Adipose tissue (tissue), 3 donors: ENCODE data around the gene ABCA2. TPM values are rescaled to one million over a fixed set of nuclear protein-coding genes. Genes with fewer than 3 reads are reported as not detected.
"Not testable (repeated sequence)": the region's sequence is repeated elsewhere in the genome, so short reads cannot be mapped to it uniquely, and the experiment has no call there.

Experiments
- H3K27ac ChIP-seq: one replicate; pipeline ENCODE4 v1.5.1; 2013; ENCODE audit warnings: low read depth, low read length
- WGBS, 3 donors: extraction: QIAGEN DNeasy Blood & Tissue Kit; methylation state at CpG; one replicate each; pipeline ENCODE4 v1.1.7; 2013; 5-methylcytosine and 5-hydroxymethylcytosine counted together
- polyA plus RNA-seq, 3 donors: library from polyadenylated mRNA; stranded (reverse); fragments of 200-250 nt; gene quantifications; one replicate each; pipeline ENCODE4 v1.2.3, GENCODE V29; 2013
- donor health status: healthy with polysubstance abuse.
- donor health status: Bipolar disorder and iron deficiency.
- donor health status: healthy.

ABCA2 gene
- polyA plus RNA-seq, 3 donors: 15.8 to 42.9 (median 33.1) TPM

DNA sequence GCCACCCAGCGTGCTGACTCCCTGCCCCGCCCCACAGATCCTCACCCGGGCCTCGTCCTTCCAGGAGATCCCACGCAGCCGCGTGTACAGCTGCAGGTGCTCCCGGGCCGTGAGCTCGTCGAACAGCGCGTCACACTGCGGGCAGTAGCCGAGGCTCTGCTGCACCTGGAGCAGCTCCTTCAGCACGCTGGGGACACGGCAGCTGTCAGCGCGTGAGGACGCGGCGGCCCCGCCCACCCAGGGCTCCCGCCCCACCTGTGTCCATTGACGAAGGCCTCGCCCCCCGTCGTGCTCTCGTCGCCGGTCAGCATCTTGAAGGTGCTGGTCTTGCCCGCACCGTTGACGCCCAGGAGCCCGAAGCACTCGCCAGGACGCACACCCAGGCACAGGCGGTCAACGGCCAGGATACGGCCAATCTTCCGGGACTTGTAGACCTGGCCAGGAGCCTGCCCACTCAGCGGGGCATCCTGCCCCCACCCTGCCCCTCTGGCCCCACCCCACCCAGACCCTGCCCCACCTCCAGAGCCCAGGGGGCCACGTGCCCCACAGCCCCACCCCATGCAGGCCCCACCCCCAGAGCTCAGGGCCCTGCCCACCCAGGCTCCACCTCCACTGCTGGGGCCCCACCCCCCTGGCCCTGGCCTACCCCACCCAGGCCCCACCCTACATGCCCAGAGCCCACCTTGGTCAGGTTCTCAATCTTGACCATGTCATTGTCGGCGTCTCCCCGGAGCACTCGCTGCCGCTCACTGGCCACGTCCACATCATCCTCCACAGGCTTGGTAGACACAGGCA lies 17.9 kb downstream of the ABCA2 start:
- H3K27ac ChIP-seq: no peak overlapping the region
- WGBS, 3 donors: 93 to 97% (median 95%) methylated on average over 45 to 49 of the region's 49 CpGs

DNA sequence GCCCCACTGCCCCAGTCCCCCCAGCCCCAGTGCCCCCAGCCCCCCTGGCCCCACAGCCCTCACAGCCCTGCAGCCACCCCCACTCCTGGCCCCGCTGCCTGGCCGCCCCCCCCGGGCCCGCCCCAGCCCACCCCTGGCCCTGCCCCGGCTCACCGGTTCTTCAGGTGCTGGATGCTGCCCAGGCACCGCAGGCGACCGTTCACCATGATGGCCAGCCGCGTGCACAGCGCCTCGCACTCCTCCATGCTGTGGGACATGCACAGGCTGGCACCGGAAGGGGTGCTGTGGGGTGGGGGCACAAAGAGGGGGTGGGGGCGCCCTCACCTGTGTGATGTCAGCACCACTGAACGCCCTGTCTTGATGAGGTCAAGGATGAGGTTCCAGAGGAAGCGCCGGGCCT lies 18.8 kb downstream of the ABCA2 start:
- no peak overlapping the region for H3K27ac ChIP-seq
- WGBS, 3 donors: 88 to 93% (median 91%) methylated on average over 12 to 18 of the region's 18 CpGs

DNA sequence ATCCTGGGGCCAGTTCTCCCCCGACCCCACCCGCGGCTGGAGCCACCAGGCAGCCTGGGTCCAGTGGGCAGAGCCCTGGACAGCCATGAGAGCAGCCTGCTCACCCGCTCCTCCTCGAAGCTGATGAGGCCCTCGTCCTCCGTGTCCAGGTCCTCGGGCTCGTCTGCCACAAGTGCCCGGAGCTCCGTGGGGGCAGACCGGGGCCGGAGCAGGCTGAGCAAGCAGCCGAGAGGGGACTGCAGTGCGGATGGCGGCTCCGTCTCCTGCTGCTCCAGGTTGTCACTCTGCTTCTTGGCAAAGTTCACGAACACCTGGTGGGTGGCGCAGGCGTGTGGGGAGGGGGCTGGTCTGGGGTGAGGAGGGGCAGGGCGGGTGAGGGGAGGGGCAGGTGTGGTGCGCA lies 19.7 kb downstream of the ABCA2 start:
- 84 to 89% (median 87%) methylated on average over 21 to 22 of the region's 22 CpGs for WGBS, 3 donors

DNA sequence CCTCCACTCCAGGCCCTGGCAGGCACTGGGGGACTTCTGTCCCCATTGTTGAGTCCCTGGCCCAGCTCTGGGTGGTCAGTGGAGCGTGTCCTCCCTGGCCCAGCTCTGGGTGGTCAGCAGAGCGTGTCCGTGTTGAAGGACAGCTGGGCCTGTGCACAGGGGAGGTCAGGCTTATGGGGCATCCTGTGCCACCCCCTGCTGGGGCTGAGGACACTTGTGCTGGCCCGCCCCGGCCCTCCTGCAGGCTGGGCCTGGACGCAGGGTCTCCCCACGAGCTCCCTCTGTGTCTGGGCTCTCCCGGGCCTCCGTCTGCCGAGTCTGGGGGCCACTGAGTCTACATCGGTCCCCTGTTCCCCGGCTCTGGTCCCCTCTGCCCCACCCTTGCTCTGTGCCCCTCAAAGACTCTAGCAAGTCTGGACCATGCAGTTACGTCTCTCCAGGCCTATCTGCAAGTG lies 20.2 kb downstream of the ABCA2 start:
- no peak overlapping the region for H3K27ac ChIP-seq
- 86 to 93% (median 92%) methylated on average over 11 to 13 of the region's 13 CpGs for WGBS, 3 donors

More for the DNA sequence above, 19.7 kb downstream of the ABCA2 start:
- no peak overlapping the region for H3K27ac ChIP-seq

DNA sequence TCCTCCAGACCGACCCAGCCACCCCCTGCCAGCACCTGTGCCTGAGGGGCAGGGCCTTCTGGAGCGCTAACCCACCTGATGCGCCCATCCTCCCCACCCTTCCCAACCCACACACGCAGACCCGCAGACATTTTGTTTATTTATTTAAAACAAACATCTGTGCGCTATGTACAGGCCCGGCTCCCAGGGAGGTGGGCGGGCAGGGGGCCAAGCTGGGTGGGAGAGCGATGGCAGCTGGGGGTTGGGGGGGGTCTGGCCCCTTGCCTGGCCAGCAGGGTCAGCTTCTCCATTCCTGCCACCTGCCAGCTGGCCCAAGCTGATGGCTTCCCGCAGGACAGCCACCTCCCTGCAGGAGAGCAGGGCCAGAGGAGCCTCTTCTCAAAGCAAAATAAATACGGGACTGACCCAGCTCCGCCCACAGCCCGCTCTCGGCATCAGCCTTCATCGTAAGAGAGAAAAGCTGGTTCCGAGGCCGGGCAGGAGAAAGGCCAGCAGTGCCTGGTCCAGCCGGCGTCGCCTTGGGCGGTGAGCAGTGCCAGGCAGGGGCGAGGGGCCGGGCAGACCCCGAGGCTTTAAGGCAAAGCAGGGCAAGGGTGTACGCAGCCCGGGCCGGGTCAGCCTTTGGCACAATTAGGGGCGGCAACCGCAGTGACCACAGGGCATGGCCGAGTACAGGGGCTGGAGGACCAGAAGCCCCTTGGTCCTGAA lies 20.8 kb downstream of the ABCA2 start:
- H3K27ac ChIP-seq: no peak overlapping the region
- 72 to 82% (median 81%) methylated on average over 28 to 30 of the region's 30 CpGs for WGBS, 3 donors

DNA sequence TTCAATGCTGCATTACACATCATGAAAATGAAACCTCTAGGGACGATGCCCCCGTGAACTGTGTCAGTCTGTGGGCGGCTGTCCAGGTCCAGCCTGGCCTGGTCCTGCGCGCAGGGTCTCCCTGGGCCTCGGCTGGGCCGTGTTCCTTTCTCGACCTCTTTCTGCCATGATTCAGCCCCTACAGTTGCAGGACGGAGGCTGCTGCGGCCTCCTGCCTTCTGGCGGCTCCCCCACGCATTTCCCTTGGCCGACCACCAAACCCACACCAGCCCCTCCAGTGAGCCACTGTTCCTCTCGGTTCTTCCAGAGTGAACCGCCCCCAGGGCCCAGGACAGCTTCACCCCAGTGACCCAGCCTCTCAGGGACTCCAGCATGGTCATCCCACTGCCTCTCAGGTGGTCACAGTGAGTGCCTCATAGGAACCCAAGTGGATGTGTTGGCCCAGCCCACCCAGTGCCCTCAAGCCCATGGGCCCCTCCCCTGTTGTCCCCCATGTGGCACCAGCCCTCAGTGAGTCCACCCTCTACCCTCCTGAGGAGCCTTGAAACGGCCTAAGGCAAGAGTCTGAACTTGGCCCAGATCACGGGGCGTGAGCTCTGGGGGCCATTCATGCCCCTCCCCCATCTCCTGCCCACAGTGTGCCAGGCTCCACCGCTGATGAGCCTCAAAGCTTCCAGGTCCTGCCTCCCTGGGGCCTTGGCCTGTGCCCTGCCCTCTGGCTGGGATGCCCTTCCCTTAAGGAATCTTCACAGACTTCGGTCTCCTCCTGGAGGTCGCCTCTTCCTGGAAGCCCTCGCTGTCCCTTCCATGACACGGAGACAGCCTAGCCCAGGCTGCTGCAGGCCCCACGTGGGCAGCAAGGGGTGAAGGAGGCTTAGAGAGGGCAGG lies 21.7 kb downstream of the ABCA2 start:
- no peak overlapping the region for H3K27ac ChIP-seq
- 50 to 91% (median 53%) methylated on average over 24 of the region's 24 CpGs for WGBS, 3 donors

DNA sequence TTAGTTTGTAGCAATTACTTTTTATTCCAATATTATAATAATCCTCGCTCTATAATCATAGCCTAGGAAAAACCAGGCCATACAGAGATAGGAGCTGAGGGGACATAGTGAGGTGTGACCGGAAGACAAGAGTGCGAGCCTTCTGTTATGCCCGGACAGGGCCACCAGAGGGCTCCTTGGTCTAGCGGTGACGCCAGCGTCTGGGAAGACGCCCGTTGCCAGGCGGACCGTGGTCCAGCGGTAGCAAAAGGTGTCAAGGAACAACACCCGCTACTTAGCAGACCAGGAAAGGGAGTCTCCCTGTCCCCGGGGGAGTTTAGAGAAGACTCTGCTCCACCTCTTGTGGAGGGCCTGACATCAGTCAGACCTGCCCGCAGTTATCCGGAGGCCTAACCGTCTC lies 23.8 kb downstream of the ABCA2 start:
- H3K27ac ChIP-seq: not testable (repeated sequence)
- WGBS, 3 donors: 37 to 46% (median 46%) methylated on average over 16 to 17 of the region's 17 CpGs

DNA sequence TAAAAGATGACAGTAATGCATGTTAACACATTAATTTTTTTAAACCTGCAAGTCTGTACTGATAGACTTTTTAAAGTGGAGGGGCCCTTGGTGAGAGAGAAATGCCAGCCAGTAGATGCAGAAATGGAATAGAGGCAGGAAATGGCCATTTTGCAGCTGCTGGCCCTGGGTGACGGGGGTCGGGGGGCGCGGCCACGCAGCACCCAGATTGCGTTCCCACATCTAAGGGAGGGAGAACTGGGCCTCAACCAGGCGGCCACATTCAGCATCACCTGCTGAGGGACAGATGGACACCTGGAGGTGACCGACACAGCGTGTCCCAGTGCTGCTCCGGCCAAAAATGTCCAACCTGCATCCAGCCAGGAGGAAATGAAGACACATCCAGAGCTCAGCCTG lies 25.4 kb downstream of the ABCA2 start:
- 77 to 89% (median 86%) methylated on average over 10 of the region's 10 CpGs for WGBS, 3 donors
- no peak overlapping the region for H3K27ac ChIP-seq

DNA sequence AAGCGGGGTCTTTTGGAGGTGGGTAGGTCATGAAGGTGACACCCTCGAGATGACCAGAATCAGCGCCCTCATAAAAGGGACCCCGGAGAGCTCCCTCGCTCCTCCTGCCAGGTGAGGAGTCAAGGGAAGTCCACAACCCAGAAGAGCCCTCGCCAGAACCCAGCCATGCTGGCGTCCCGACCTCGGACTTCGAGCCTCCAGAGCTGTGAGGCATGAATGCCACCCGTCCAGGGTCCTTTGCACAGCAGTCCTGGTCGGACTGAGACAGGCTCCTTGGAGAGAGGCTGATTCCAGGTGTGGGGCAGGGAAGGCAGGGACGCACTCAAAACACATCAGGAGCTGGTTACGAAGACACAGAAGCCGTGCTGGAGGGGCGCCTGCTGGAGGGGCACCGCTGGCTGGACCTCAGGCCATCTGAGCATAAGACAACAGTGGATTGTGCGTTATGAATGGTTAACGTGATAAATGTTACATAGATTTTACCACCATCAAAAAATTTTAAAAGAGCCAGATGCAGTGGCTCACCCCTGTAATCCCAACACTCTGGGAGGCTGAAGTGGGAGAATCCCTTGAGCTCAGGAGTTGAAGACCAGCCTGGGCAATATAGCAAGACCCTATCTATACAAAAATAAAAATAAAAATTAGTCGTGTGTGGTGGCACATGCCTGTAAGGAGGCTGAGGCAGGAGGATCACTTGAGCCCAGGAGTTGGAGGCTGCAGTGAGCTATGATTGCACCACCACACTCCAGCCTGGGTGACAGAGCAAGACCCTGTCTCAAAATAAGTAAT lies 26.0 kb downstream of the ABCA2 start:
- H3K27ac ChIP-seq: no peak overlapping the region
- 83 to 90% (median 89%) methylated on average over 19 to 20 of the region's 20 CpGs for WGBS, 3 donors

DNA sequence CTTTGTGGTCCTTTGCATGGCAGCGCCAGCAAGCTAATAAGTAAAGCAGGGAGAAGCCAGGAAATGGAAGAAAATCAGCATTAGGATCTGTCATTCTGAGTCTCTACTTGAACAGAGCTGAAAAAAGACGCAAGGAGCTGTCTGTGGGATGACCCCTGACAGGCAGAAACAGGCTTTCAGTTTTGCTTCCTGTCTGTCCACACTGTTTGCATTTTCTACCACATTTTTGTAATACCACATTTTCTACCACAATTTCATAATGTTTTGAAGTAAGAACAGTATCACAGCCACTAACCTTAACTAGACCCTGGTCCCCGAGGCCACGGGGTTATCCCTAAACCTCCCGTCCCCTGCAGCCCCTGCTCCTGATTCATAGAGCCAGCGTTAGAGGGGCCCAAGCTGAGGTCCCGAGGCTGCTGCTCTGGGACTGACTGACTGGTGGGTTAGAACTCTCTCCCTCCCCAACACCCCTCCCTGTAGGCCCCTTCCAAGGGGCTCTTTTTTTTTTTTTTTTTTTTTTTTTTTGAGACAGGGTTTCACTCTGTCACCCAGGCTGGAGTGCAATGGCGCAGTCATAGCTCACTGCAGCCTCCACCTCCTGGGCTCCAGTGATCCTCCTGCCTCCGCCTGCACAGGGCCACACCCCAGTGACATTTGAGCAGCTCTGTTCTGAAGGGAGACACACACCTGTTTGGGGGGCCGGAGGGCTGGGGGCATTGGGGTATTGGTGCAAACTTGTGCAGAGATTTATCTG lies 27.7 kb downstream of the ABCA2 start:
- H3K27ac ChIP-seq: no peak overlapping the region
- WGBS, 3 donors: 50 to 68% (median 53%) methylated on average over 10 of the region's 10 CpGs

DNA sequence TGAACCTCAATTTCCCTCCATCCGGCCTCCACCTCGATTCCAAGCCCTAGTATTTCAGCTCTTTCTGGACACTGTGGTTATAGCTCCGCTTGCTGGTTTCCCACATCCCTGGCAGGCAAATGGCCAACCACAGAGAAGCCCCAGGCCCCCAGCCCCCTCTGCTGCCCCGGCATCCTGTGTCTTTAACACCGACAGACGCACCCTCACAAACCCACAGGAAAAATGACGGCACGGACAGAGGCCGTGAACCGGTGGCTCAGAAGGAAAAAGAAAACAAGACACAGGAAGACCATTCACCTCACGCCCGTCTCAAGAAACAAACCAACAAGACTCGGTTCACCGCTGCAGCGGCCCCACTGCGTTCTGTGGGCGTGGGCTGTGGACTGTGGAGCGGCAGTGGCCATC lies 30.2 kb downstream of the ABCA2 start:
- 43 to 64% (median 47%) methylated on average over 18 of the region's 18 CpGs for WGBS, 3 donors

DNA sequence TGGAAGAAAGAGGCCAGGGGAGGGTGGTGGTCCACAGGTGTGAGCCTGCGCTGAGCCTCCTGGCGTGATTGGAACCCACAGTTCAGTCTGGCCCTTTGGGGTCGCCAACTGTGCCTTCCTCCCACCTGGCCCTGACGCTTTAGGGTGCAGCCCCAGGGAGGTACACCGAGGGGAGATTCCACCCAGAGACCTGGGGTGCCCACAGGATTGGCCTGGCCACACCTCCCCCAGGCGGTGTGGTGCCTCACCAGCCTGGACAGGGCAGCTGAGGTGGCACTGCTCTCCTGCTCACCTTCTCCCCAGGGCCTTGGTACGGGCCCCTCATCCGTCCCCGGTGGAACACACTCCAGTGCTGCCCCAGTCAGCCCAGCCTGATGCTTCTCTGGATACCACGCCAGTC lies 30.7 kb downstream of the ABCA2 start:
- WGBS, 3 donors: 71 to 88% (median 80%) methylated on average over 9 to 10 of the region's 10 CpGs

More for the DNA sequence above, 30.2 kb downstream of the ABCA2 start:
- no peak overlapping the region for H3K27ac ChIP-seq

DNA sequence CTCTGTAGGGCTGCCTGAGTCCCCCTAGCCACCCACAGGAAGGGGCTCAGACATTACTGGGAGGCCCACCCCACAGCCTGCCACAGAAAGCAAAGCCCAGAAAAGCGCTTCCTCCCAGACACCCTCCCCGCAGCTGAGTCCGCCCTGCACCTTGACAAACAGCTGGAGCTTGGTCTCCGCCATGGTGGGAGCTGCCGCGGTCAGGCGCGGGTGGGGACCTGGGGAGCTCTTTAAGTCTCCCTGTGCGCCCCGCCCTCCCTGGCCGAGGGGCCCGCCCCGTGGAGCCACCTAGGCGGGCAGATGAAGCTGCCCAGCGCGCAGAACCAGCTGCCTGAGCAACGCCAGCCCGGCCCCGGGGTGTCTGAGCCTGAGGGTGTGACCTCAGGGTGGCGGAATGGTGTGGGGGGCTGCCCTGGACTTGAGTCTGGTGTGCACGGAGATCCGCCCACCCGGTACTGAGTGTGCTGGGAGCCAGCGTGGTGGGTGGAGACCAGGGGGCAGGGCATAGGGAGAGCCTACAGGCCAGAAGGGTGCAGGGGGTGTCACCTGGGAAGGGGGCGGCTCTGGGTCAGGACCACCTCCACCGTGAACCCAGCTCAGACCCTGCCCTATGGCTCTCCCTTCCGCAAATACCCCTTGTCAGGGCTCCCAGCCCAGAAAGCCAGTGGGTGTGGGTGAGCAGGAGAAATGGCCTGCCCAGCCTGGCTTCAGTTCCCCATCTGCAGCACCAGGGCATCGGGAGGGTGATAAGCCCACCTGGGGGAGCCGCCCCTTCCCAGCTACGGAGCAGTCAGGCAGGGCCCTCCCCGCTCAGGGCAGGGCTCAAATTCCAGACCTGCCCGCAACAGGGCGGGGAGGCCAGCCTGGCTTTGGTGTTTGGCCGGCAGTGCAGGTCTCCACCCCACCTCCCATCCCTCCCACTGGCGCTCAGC lies 31.4 kb downstream of the ABCA2 start, which contains the start of gene CLIC3:
TSS of gene CLIC3 (minus strand) at position 208 of the 932 bp plus-strand sequence. CDS start at position 183, 25 bp downstream.
- WGBS, 3 donors: 22 to 26% (median 23%) methylated on average over 34 to 35 of the region's 35 CpGs
- H3K27ac ChIP-seq: no peak within 1 kb of the TSS

More for the DNA sequence above, 30.7 kb downstream of the ABCA2 start:
- no peak overlapping the region for H3K27ac ChIP-seq

DNA sequence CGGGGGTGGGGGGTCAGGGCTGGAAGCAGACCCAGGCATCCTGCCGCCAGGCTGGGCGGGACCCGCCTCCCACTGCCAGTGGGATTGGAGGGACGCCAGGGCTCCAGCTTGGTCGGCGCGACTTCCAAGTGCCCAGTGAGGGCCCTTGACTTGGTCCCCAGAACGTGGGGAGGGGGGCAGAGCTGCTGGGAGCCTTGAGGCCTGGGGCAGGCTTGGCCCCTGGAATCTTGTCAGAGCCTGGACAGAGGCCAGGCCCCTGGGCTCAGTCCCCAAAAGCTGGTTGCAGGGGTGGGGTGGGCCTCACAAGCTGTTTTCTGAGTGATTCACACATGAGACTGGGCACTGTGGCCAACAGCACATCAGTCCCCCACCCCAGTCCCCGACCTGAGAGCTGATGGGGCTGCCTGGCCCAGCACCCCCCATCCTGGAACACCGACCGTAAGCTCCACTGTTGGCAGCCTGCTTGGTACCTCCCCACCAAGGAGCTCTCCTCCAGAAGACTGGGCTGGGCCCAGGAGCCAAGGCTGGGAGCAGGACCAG lies 32.2 kb downstream of the ABCA2 start:
- H3K27ac ChIP-seq: no peak overlapping the region
- WGBS, 3 donors: 21 to 29% (median 21%) methylated on average over 11 to 12 of the region's 12 CpGs

DNA sequence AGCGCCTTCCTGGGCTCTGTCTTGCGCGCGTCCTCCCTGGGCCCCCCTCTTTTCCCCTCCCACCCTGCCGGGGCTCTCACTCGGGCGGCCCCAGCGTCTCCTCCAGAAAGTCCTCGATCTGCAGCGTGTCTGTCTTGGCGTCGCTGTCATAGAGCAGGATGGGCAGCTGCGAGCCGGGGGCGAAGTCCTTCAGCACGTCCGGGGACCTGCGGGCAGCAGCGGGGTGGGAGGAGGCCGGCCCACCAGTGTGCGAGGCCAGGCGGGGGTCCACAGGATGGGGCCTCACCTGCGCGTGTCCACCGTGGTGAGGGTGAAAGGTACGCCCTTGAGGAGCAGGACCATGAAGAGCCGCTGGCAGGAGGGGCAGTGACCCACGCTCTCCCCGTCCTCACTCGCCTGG lies 32.7 kb downstream of the ABCA2 start:
- H3K27ac ChIP-seq: no peak overlapping the region
- WGBS, 3 donors: 31 to 41% (median 39%) methylated on average over 28 to 30 of the region's 30 CpGs

DNA sequence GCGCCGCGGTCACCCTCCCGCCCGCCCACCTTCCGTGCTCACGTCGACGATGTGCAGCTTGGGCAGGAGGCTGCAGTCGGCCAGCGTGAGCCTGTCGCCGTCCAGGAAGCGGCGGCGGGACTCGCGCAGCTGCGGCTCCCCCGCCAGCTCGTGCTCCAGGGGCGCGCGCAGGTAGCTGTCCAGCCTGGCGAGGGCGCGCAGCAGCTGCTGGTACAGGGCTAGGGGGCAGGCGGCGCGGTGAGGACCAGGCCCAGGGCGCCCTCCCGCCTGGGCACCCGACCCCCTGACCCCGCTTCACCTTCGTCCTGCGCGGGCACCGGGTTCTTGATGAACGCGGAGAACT lies 33.2 kb downstream of the ABCA2 start:
- no peak overlapping the region for H3K27ac ChIP-seq
- WGBS, 3 donors: 41 to 43% (median 42%) methylated on average over 38 to 40 of the region's 40 CpGs
